ENCODE measurements around the gene TAOK2. TPM values are rescaled to one million over a fixed set of nuclear protein-coding genes. Genes with fewer than 3 reads are reported as not detected.

Gene TAOK2
- total and polyA plus RNA-seq, 2 of the 13 experiments (the other 11 are each of a cell fraction or from before 2014, with no cell fraction given), result 17.4 to 43.2 TPM

DNA sequence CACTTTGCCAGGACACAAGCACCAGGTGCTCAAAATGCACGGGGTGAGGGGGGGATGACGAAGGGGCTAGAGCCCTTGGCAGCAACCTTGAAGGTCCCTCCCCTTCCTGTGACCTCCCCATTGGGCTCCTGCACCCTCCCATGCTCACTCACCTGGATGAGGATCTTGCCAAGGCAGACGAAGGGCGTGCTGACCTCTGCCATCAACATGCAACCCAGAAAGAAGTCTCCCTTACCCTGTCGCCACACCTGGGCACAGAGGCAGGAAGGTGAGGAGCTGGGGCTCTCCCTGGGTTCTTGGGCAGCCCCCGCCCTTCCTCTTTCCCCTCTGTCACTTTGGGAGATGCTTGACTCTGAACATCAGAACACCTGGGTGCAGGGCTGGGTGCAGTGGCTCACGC, 51.9 kb downstream of the TAOK2 start:
- Histone ChIP-seq H3K27ac (ENCODE audit: extremely low read length, insufficient read depth, low read length) (no peak overlapping the region), H3K4me2 (ENCODE audit: low read depth, low read length) (no peak overlapping the region), H3K4me1 (ENCODE audit: insufficient read depth, low read length) (peaks cover 9% of the 10 kb centered on the region; the same call in 1 of the 2 replicates), H3K9me3 (ENCODE audit: low read length) (no peaks in the 10 kb centered on the region), H3K4me3 (replicated peaks in 1 of 3; ENCODE audit: insufficient read depth in 1 of 3, low read depth in 2 of 3, low read length in 3 of 3) (no peak overlapping the region), H2AFZ (ENCODE audit: low read length) (no peak overlapping the region), H3K27me3 (ENCODE audit: control insufficient read depth in 1 of 2, insufficient read depth in 2 of 2, low read length in 2 of 2) (peaks cover 34 to 85% of the 10 kb centered on the region in 2 experiments), H3K36me3 (replicated peaks in 1 of 2; ENCODE audit: control insufficient read depth in 1 of 2, insufficient read depth in 2 of 2, low read length in 2 of 2) (no peaks in the 10 kb centered on the region), H4K20me1 (ENCODE audit: insufficient read depth, low read length) (no peaks in the 10 kb centered on the region), H3K9ac (ENCODE audit: insufficient read depth, low read depth, low read length) (no peak overlapping the region), H3K79me2 (ENCODE audit: insufficient read depth, low read length) (no peaks in the 10 kb centered on the region)
- intact Hi-C loops (cut with micrococcal nuclease; ENCODE audit: unreplicated experiment) (no loop called here), in situ Hi-C loops (cut with HindIII; ENCODE audit: extremely low pct_ligation_motif_present, low pct_unique_long_range_greater_than_20kb) (no loop called here)
- ATAC-seq (no peak), FAIRE-seq (no peak), DNase-seq (ENCODE audit: low spot score) (no peak)
- 6% methylated on average over 7 of the region's 7 CpGs for WGBS (ENCODE audit: low lambda C conversion rate)
- no TSS peak for BruUV-seq (replicated peaks)
- CTCF ChIA-PET (ENCODE audit: low intra/inter-chr PET ratio, low total read pairs), result no interaction called here
- POLR2A ChIA-PET, result no interaction called here
- TF ChIP-seq ZFP1 (CRISPR knock-in tag; IDR thresholded peaks at IDR 0.05) (no peak), KLF16 (CRISPR knock-in tag; IDR thresholded peaks at IDR 0.05) (no peak), ZSCAN31 (CRISPR knock-in tag; IDR thresholded peaks at IDR 0.05; ENCODE audit: low read depth) (no peak), CSRNP1 (CRISPR knock-in tag; IDR thresholded peaks at IDR 0.05) (no peak), YEATS2 (CRISPR knock-in tag; IDR thresholded peaks at IDR 0.05; ENCODE audit: borderline replicate concordance) (no peak), PRPF4 (IDR thresholded peaks at IDR 0.05; ENCODE audit: low read depth, low read length, poor library complexity, severe bottlenecking) (no peak), CREB1 (IDR thresholded peaks at IDR 0.05) (no peak), CREB1 (CRISPR knock-in tag; IDR thresholded peaks at IDR 0.05) (no peak), MEIS1 (CRISPR knock-in tag; IDR thresholded peaks at IDR 0.05; ENCODE audit: borderline replicate concordance) (no peak), FOXC1 (CRISPR knock-in tag; IDR thresholded peaks at IDR 0.05; ENCODE audit: borderline replicate concordance) (no peak), ZSCAN20 (CRISPR knock-in tag; IDR thresholded peaks at IDR 0.05; ENCODE audit: borderline replicate concordance) (no peak), EP300 (IDR thresholded peaks at IDR 0.05; ENCODE audit: low read depth in 2 of 2, low read length in 2 of 2) (no peak), EP300 (CRISPR knock-in tag; IDR thresholded peaks at IDR 0.05; ENCODE audit: borderline replicate concordance) (no peak), ZMYM3 (CRISPR knock-in tag; IDR thresholded peaks at IDR 0.05) (no peak), ZBTB39 (CRISPR knock-in tag; IDR thresholded peaks at IDR 0.05) (no peak), SNAPC2 (CRISPR knock-in tag; IDR thresholded peaks at IDR 0.05) (no peak)
- TF ChIP-seq, protein P1, sequence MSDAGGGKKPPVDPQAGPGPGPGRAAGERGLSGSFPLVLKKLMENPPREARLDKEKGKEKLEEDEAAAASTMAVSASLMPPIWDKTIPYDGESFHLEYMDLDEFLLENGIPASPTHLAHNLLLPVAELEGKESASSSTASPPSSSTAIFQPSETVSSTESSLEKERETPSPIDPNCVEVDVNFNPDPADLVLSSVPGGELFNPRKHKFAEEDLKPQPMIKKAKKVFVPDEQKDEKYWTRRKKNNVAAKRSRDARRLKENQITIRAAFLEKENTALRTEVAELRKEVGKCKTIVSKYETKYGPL (CRISPR knock-in tag; IDR thresholded peaks at IDR 0.05), result no peak

Data from HepG2 (cell line).